Cardiac muscle cell (in vitro differentiated cells and primary cell): ENCODE results near the gene CTSF. TPM values are rescaled to one million over a fixed set of nuclear protein-coding genes. Genes with fewer than 3 reads are reported as not detected.
A peak's percentile ranks its signal among the peaks of the same experiment; 100 is the strongest.

ENCODE experiments used
- DNase-seq, 2 donors: peaks; one replicate each; pipeline versions ENCODE4 v3.0.0 to v3.0.0-alpha.2; 2010 to 2017; ENCODE audit warnings: low read depth in 1 of 2, low spot score in 1 of 2
- H3K27ac ChIP-seq: fragments of 200-600 bp; sonication (generic); 2 replicates; pipeline ENCODE4 v1.5.1; 2016
- H3K27me3 ChIP-seq: fragments of 200-600 bp; sonication (generic); 2 replicates; pipeline ENCODE4 v1.6.0; 2016; ENCODE audit warnings: control low read depth
- H3K36me3 ChIP-seq: fragments of 200-600 bp; sonication (generic); 2 replicates; pipeline ENCODE4 v1.5.1; 2016; ENCODE audit warnings: control low read depth
- H3K4me1 ChIP-seq: fragments of 200-600 bp; sonication (generic); 2 replicates; pipeline ENCODE4 v1.8.1; 2017; ENCODE audit warnings: low read depth, mild to moderate bottlenecking, mixed run types
- H3K4me3 ChIP-seq: fragments of 200-600 bp; sonication (generic); 2 replicates; pipeline ENCODE4 v1.5.1; 2016; ENCODE audit warnings: mild to moderate bottlenecking
- H3K9me3 ChIP-seq: fragments of 200-600 bp; sonication (generic); 2 replicates; pipeline ENCODE4 v1.5.1; 2017; ENCODE audit warnings: low read depth, mild to moderate bottlenecking, control low read depth
- polyA plus RNA-seq: library from polyadenylated mRNA; unstranded; fragments of >200 nt; fragmentation: Nextera tagmentation; extraction: Ambion mirVana; gene quantifications from 2 replicates; pipeline ENCODE4 v1.2.1, GENCODE V29; 2016
- total RNA-seq: library from RNA; depleted of rRNA; stranded (reverse); fragments of >200 nt; gene quantifications from 2 replicates; pipeline ENCODE4 v1.2.3, GENCODE V29; 2016
- TF ChIP-seq, protein P1 (sequence below): IDR thresholded peaks from 2 replicates; pipeline ENCODE4 v1.5.1; 2012; ENCODE audit warnings: low read depth, mild to moderate bottlenecking, low read length

The CTSF gene
- total RNA-seq (15.2 and 45.6 TPM in 2 replicates), polyA plus RNA-seq (16.8 and 51.0 TPM in 2 replicates)

GRCh38 chr11:66568124-66568916, at the start of gene CTSF:
TSS of gene CTSF (minus strand) at chr11:66568606. CDS start at chr11:66568486, 120 bp downstream.
- Histone ChIP-seq H3K4me3 (peak within 1 kb of the TSS; percentile 15), H3K27me3 (no peaks in the 10 kb centered on the region), H3K4me1 (peaks cover 7% of the 10 kb centered on the region), H3K36me3 (no peaks in the 10 kb centered on the region), H3K27ac (no peak within 1 kb of the TSS), H3K9me3 (no peaks in the 10 kb centered on the region)
- peak; percentile 35 to 82 for DNase-seq
- TF ChIP-seq, protein P1, sequence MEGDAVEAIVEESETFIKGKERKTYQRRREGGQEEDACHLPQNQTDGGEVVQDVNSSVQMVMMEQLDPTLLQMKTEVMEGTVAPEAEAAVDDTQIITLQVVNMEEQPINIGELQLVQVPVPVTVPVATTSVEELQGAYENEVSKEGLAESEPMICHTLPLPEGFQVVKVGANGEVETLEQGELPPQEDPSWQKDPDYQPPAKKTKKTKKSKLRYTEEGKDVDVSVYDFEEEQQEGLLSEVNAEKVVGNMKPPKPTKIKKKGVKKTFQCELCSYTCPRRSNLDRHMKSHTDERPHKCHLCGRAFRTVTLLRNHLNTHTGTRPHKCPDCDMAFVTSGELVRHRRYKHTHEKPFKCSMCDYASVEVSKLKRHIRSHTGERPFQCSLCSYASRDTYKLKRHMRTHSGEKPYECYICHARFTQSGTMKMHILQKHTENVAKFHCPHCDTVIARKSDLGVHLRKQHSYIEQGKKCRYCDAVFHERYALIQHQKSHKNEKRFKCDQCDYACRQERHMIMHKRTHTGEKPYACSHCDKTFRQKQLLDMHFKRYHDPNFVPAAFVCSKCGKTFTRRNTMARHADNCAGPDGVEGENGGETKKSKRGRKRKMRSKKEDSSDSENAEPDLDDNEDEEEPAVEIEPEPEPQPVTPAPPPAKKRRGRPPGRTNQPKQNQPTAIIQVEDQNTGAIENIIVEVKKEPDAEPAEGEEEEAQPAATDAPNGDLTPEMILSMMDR = no peak

DNA sequence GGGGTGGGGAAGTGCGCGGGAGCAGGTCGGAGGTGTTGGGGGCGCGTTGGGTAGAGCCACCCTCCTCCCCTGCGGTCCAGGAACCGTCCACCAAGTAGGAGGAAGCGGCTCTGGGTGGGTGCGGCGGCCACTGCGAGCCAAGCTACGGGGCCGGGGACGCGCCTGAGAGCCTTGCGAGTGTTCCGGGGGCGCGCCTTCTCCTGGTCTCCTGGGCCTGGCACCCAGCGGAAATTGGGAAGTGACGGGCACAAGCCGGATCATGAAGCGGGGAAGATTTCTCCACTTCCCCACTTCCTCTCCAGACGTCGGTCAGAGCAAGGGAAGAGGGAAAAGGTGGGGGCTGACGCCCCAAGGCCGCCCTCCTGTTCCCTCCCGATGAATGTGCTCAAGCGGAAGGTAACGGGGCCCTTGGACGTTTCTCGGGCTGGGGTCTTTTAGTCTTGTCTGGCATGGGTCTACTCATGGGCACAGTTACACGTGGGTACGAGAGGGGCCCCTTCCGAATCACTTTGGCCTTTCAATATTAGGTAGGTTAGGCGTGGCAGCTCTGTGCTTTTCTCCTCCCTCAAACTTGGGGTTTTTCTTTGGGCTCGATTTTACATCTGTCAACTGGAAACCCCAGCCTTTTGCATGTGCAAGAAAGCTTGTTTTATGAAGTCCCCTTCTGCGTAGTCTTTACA, 48.9 kb upstream of the CTSF start:
- peak overlapping the region; percentile 91 for H3K4me3 ChIP-seq
- peaks cover 32% of the 10 kb centered on the region for H3K4me1 ChIP-seq
- DNase-seq = peak; percentile 68 to 78
- TF ChIP-seq, protein P1 = no peak
- H3K36me3 ChIP-seq = peaks cover 1% of the 10 kb centered on the region
- H3K27ac ChIP-seq = peak overlapping the region; percentile 89
- H3K27me3 ChIP-seq = no peaks in the 10 kb centered on the region
- no peaks in the 10 kb centered on the region for H3K9me3 ChIP-seq

GRCh38 chr11:66616379-66617154, 48.2 kb upstream of the CTSF start, which contains the start of gene RBM14:
TSS of gene RBM14 (plus strand) at chr11:66616630. CDS start at chr11:66616721, 91 bp downstream.
- Histone ChIP-seq H3K27me3 (no peaks in the 10 kb centered on the region), H3K27ac (peak within 1 kb of the TSS; percentile 89), H3K4me3 (peak within 1 kb of the TSS; percentile 91), H3K36me3 (no peaks in the 10 kb centered on the region), H3K9me3 (no peaks in the 10 kb centered on the region), H3K4me1 (peaks cover 28% of the 10 kb centered on the region)
- DNase-seq = peak; percentile 99
- TF ChIP-seq, protein P1 = no peak

GRCh38 chr11:66614073-66614472, 45.7 kb upstream of the CTSF start:
- Histone ChIP-seq H3K36me3 (no peaks in the 10 kb centered on the region), H3K4me1 (peaks cover 19% of the 10 kb centered on the region)
- peak in 1 of 2 donors; percentile 58 for DNase-seq

DNA sequence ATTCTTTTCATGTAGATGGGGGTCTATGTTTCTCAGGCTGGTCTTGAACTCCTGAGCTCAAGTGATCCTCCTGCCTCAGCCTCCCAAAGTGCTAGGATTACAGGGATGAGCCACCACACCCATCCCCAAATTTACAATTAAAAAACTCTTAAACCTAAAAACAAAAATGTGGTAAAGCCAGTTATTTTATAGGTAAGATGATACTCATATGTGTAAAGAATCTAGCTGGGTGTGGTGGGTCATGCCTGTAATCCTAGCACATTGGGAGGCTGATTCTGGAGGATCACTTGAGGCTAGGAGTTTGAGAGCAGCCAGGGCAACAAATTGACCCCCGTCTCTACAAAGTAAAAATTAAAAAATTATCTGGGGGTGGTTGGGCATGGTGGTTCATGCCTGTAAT, 44.1 kb upstream of the CTSF start:
- no peak overlapping the region for H3K4me3 ChIP-seq
- H3K27ac ChIP-seq = no peak overlapping the region
- DNase-seq = no peak
- H3K36me3 ChIP-seq = no peaks in the 10 kb centered on the region
- no peaks in the 10 kb centered on the region for H3K27me3 ChIP-seq
- TF ChIP-seq, protein P1 = no peak
- no peaks in the 10 kb centered on the region for H3K9me3 ChIP-seq
- peaks cover 4% of the 10 kb centered on the region for H3K4me1 ChIP-seq

More at GRCh38 chr11:66614073-66614472, 45.7 kb upstream of the CTSF start:
- Histone ChIP-seq H3K9me3 (no peaks in the 10 kb centered on the region), H3K4me3 (no peak overlapping the region), H3K27ac (no peak overlapping the region), H3K27me3 (no peaks in the 10 kb centered on the region)
- TF ChIP-seq, protein P1 = no peak
